Activated T-helper 1 cell treated with Interleukin-2 at 50 U/mL for 16 hours (primary cell): ENCODE results near the gene ASTL.

Experiments
- DNase-seq: peaks from one replicate; pipeline ENCODE4 v3.0.0-alpha.2; 2020; ENCODE audit warnings: low read depth

The ASTL gene

GRCh38 chr2:96112501-96113366, 25.6 kb downstream of the ASTL start:
- no peak for DNase-seq

- DNase-seq: no peak
These were observed 26.3 kb downstream of the ASTL start for GRCh38 chr2:96111823-96112500.

GRCh38 chr2:96111257-96111640, 27.1 kb downstream of the ASTL start:
- no peak for DNase-seq

GRCh38 chr2:96110621-96111256, 27.6 kb downstream of the ASTL start:
- no peak for DNase-seq

- no peak for DNase-seq
These were observed 28.3 kb downstream of the ASTL start for GRCh38 chr2:96109931-96110511.

- no peak for DNase-seq
These were observed 29.0 kb downstream of the ASTL start for GRCh38 chr2:96109361-96109680.

- DNase-seq: no peak
These were observed 29.6 kb downstream of the ASTL start for GRCh38 chr2:96108541-96109360.

GRCh38 chr2:96108151-96108540, 30.2 kb downstream of the ASTL start:
- DNase-seq: no peak

GRCh38 chr2:96107708-96108065, 30.6 kb downstream of the ASTL start:
- DNase-seq: no peak

- no peak for DNase-seq
These were observed 31.2 kb downstream of the ASTL start for GRCh38 chr2:96106991-96107707.

GRCh38 chr2:96105994-96106715, 32.1 kb downstream of the ASTL start:
- no peak for DNase-seq

GRCh38 chr2:96105152-96105915, 33.0 kb downstream of the ASTL start:
- no peak for DNase-seq

- no peak for DNase-seq
These were observed 33.8 kb downstream of the ASTL start for GRCh38 chr2:96104487-96104861.

GRCh38 chr2:96103761-96104486, 34.4 kb downstream of the ASTL start:
- DNase-seq: no peak

- no peak for DNase-seq
These were observed 35.1 kb downstream of the ASTL start for GRCh38 chr2:96103187-96103601.

- no peak for DNase-seq
These were observed 35.6 kb downstream of the ASTL start for GRCh38 chr2:96102596-96103186.

GRCh38 chr2:96100893-96101304, 37.4 kb downstream of the ASTL start:
- no peak for DNase-seq

GRCh38 chr2:96099861-96100798, 38.2 kb downstream of the ASTL start:
- DNase-seq: no peak
